NB4 (cell line): Measurements from ENCODE around the gene OR10G6.

Experiments used
- CTCF ChIP-seq: IDR thresholded peaks from one replicate; pipeline ENCODE4 v1.5.1; 2012; ENCODE audit warnings: low read depth, low read length
- MAX ChIP-seq: IDR thresholded peaks from 2 replicates; pipeline ENCODE4 v1.6.1; 2011; ENCODE audit warnings: low read depth, low read length
- MYC ChIP-seq: IDR thresholded peaks from 2 replicates; pipeline ENCODE4 v1.6.1; 2011; ENCODE audit warnings: low read depth, low read length
- POLR2A ChIP-seq: IDR thresholded peaks from 2 replicates; pipeline ENCODE4 v1.6.1; 2011; ENCODE audit warnings: mild to moderate bottlenecking; ENCODE audit not compliant: insufficient read length; ENCODE audit errors: extremely low read depth

GRCh38 chr11:124043420-124043819 lies 48.5 kb upstream of the OR10G6 start:
- TF ChIP-seq CTCF (no peak), POLR2A (no peak), MYC (no peak), MAX (no peak)
